Liver (tissue), 3 donors: ENCODE data around the gene HIP1.

Experiments
- CTCF ChIP-seq: fragments of 150-350 bp; IDR thresholded peaks from 2 replicates; pipeline ENCODE4 v1.5.1; 2017; ENCODE audit warnings: improper control_type of control experiment, low read depth, low read length; ENCODE audit not compliant: missing input control
- GABPA ChIP-seq, 2 donors: IDR thresholded peaks in 1 of 2; conservative IDR thresholded peaks in 1 of 2; 2 replicates each; pipeline ENCODE4 v1.6.1; 2016; ENCODE audit warnings: antibody characterized with exemption in 2 of 2, mild to moderate bottlenecking in 1 of 2, moderate library complexity in 1 of 2
- RAD21 ChIP-seq, 2 donors: IDR thresholded peaks; 2 replicates each; pipeline ENCODE4 v1.6.1; 2016; ENCODE audit warnings: antibody characterized with exemption in 2 of 2, mild to moderate bottlenecking in 2 of 2
- RXRA ChIP-seq, 2 donors: IDR thresholded peaks; 2 replicates each; pipeline ENCODE4 v1.6.1; 2017 to 2018; ENCODE audit warnings: antibody characterized with exemption in 2 of 2, mild to moderate bottlenecking in 1 of 2
- SP1 ChIP-seq: IDR thresholded peaks from 2 replicates; pipeline ENCODE4 v1.6.1; 2018; ENCODE audit warnings: antibody characterized with exemption, mild to moderate bottlenecking
- TAF1 ChIP-seq: conservative IDR thresholded peaks from 2 replicates; pipeline ENCODE4 v1.6.1; 2016; ENCODE audit warnings: antibody characterized with exemption, mild to moderate bottlenecking
- TF ChIP-seq, protein P1 (sequence below): IDR thresholded peaks from 2 replicates; pipeline ENCODE4 v1.6.1; 2016; ENCODE audit warnings: antibody characterized with exemption, mild to moderate bottlenecking
- TF ChIP-seq, protein P2 (sequence below): IDR thresholded peaks from 2 replicates; pipeline ENCODE4 v1.6.1; 2016; ENCODE audit warnings: antibody characterized with exemption
- donor health status: healthy.
- donor health status: healthy.

DNA sequence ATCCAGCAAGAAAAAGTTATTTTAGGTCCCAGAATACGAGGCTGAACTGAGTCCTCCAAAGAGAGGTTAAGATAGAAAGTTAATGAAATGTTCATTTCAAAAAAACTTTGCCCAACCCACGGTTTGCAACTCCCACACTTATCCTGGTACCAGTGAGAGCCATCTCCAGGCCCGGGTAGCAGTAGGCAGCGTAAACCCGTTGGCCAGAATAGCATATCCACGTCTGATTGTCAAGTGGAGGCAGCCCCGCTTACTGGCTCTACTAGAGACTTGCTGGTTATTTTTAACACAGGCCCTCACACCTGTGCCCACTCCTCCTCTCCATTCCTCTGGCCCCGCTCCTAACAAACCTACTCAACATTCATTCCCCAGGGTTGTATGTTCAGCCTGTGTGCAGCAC lies 109.7 kb downstream of the HIP1 start:
- no peak for TF ChIP-seq CTCF
- no peak for TF ChIP-seq TAF1
- TF ChIP-seq SP1: no peak
- TF ChIP-seq RXRA (IDR thresholded peaks at IDR 0.05): no peak
- TF ChIP-seq, protein P1, sequence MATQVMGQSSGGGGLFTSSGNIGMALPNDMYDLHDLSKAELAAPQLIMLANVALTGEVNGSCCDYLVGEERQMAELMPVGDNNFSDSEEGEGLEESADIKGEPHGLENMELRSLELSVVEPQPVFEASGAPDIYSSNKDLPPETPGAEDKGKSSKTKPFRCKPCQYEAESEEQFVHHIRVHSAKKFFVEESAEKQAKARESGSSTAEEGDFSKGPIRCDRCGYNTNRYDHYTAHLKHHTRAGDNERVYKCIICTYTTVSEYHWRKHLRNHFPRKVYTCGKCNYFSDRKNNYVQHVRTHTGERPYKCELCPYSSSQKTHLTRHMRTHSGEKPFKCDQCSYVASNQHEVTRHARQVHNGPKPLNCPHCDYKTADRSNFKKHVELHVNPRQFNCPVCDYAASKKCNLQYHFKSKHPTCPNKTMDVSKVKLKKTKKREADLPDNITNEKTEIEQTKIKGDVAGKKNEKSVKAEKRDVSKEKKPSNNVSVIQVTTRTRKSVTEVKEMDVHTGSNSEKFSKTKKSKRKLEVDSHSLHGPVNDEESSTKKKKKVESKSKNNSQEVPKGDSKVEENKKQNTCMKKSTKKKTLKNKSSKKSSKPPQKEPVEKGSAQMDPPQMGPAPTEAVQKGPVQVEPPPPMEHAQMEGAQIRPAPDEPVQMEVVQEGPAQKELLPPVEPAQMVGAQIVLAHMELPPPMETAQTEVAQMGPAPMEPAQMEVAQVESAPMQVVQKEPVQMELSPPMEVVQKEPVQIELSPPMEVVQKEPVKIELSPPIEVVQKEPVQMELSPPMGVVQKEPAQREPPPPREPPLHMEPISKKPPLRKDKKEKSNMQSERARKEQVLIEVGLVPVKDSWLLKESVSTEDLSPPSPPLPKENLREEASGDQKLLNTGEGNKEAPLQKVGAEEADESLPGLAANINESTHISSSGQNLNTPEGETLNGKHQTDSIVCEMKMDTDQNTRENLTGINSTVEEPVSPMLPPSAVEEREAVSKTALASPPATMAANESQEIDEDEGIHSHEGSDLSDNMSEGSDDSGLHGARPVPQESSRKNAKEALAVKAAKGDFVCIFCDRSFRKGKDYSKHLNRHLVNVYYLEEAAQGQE: no peak
- TF ChIP-seq RAD21 (IDR thresholded peaks at IDR 0.05): no peak
- TF ChIP-seq, protein P2, sequence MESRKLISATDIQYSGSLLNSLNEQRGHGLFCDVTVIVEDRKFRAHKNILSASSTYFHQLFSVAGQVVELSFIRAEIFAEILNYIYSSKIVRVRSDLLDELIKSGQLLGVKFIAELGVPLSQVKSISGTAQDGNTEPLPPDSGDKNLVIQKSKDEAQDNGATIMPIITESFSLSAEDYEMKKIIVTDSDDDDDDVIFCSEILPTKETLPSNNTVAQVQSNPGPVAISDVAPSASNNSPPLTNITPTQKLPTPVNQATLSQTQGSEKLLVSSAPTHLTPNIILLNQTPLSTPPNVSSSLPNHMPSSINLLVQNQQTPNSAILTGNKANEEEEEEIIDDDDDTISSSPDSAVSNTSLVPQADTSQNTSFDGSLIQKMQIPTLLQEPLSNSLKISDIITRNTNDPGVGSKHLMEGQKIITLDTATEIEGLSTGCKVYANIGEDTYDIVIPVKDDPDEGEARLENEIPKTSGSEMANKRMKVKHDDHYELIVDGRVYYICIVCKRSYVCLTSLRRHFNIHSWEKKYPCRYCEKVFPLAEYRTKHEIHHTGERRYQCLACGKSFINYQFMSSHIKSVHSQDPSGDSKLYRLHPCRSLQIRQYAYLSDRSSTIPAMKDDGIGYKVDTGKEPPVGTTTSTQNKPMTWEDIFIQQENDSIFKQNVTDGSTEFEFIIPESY: no peak
- no peak for TF ChIP-seq GABPA (IDR thresholded peaks at IDR 0.05 in 1 of 2, conservative IDR thresholded peaks at IDR 0.05 in 1 of 2)
